HUES6 (cell line): ENCODE measurements around the gene STT3B.

Experiments
- H3K27ac ChIP-seq: 2 replicates; pipeline ENCODE4 v1.7.0; 2013; ENCODE audit warnings: low read depth, mild to moderate bottlenecking, low read length, inconsistent platforms
- H3K27me3 ChIP-seq: 2 replicates; pipeline ENCODE4 v1.6.1; 2013; ENCODE audit warnings: low read length; ENCODE audit not compliant: control insufficient read depth, insufficient read depth
- H3K36me3 ChIP-seq: 2 replicates; pipeline ENCODE4 v1.6.1; 2013; ENCODE audit warnings: low read length; ENCODE audit not compliant: control insufficient read depth, insufficient read depth
- H3K4me1 ChIP-seq: 2 replicates; pipeline ENCODE4 v1.6.1; 2013; ENCODE audit warnings: low read length; ENCODE audit not compliant: control insufficient read depth, insufficient read depth
- H3K4me3 ChIP-seq: 2 replicates; pipeline ENCODE4 v1.5.1; 2013; ENCODE audit warnings: low read depth, low read length
- H3K9ac ChIP-seq: one replicate; pipeline ENCODE4 v1.6.1; 2013; ENCODE audit warnings: mild to moderate bottlenecking, low read length
- H3K9me3 ChIP-seq: 2 replicates; pipeline ENCODE4 v1.6.1; 2013; ENCODE audit warnings: low read depth, low read length; ENCODE audit not compliant: control insufficient read depth, insufficient read depth

The STT3B gene

GRCh38 chr3:31670722-31671121, 138.0 kb downstream of the STT3B start:
- peaks cover 3% of the 10 kb centered on the region for H3K4me1 ChIP-seq
- H3K4me3 ChIP-seq: no peak overlapping the region
- no peak overlapping the region for H3K27ac ChIP-seq
- no peak overlapping the region for H3K9ac ChIP-seq
- H3K9me3 ChIP-seq: no peaks in the 10 kb centered on the region
- peaks cover 14% of the 10 kb centered on the region; the same call in 1 of the 2 replicates for H3K36me3 ChIP-seq
- H3K27me3 ChIP-seq: no peaks in the 10 kb centered on the region

- peaks cover 3% of the 10 kb centered on the region for H3K4me1 ChIP-seq
- H3K36me3 ChIP-seq: peaks cover 9% of the 10 kb centered on the region; the same call in 1 of the 2 replicates
Observed at GRCh38 chr3:31671451-31671850, 138.7 kb downstream of the STT3B start.

GRCh38 chr3:31671976-31672375, 139.3 kb downstream of the STT3B start:
- H3K27ac ChIP-seq: no peak overlapping the region
- H3K4me3 ChIP-seq: no peak overlapping the region
- no peaks in the 10 kb centered on the region for H3K27me3 ChIP-seq
- peaks cover 3% of the 10 kb centered on the region for H3K4me1 ChIP-seq
- no peak overlapping the region for H3K9ac ChIP-seq
- peaks cover 6% of the 10 kb centered on the region; the same call in 1 of the 2 replicates for H3K36me3 ChIP-seq
- no peaks in the 10 kb centered on the region for H3K9me3 ChIP-seq

More at GRCh38 chr3:31671451-31671850, 138.7 kb downstream of the STT3B start:
- Histone ChIP-seq H3K9ac (no peak overlapping the region), H3K27me3 (no peaks in the 10 kb centered on the region), H3K9me3 (no peaks in the 10 kb centered on the region), H3K27ac (no peak overlapping the region), H3K4me3 (no peak overlapping the region)

- no peaks in the 10 kb centered on the region for H3K27me3 ChIP-seq
- H3K9ac ChIP-seq: no peak overlapping the region
- H3K27ac ChIP-seq: no peak overlapping the region
- no peak overlapping the region for H3K4me3 ChIP-seq
- H3K9me3 ChIP-seq: no peaks in the 10 kb centered on the region
- H3K36me3 ChIP-seq: no peaks in the 10 kb centered on the region; the same call in 1 of the 2 replicates
- H3K4me1 ChIP-seq: peaks cover 3% of the 10 kb centered on the region; the same call in 1 of the 2 replicates
Observed at GRCh38 chr3:31673950-31674349, 141.2 kb downstream of the STT3B start.

- Histone ChIP-seq H3K36me3 (no peaks in the 10 kb centered on the region; the same call in 1 of the 2 replicates), H3K27ac (no peak overlapping the region), H3K4me3 (no peak overlapping the region), H3K27me3 (no peaks in the 10 kb centered on the region), H3K9ac (no peak overlapping the region), H3K9me3 (no peaks in the 10 kb centered on the region), H3K4me1 (peaks cover 14% of the 10 kb centered on the region)
Observed at GRCh38 chr3:31676556-31676955, 143.8 kb downstream of the STT3B start.

GRCh38 chr3:31680072-31680870, 147.5 kb downstream of the STT3B start:
- no peak overlapping the region for H3K4me3 ChIP-seq
- H3K36me3 ChIP-seq: peaks cover 7% of the 10 kb centered on the region

More at GRCh38 chr3:31680072-31680870, 147.5 kb downstream of the STT3B start:
- peaks cover 14% of the 10 kb centered on the region for H3K4me1 ChIP-seq
- H3K27me3 ChIP-seq: no peaks in the 10 kb centered on the region
- no peak overlapping the region for H3K9ac ChIP-seq
- H3K27ac ChIP-seq: no peak overlapping the region
- no peaks in the 10 kb centered on the region for H3K9me3 ChIP-seq
